Measurements from ENCODE around the gene CBX5.

The CBX5 gene

GRCh38 chr12:54300732-54301427, 21.0 kb upstream of the CBX5 start, which contains the start of gene NFE2:
Gene NFE2, minus strand, starts transcription at chr12:54301015. Its CDS starts 5,767 bp downstream, at chr12:54295248.
- no peak for TF ChIP-seq ZNF274 (IDR thresholded peaks at IDR 0.05; ENCODE audit: low read depth, low read length)
- H3K4me3 ChIP-seq (ENCODE audit: low read length), result no peak within 1 kb of the TSS

- no peak for TF ChIP-seq ZNF274 (IDR thresholded peaks at IDR 0.05; ENCODE audit: low read depth, low read length)
- H3K4me3 ChIP-seq (ENCODE audit: low read length), result no peak overlapping the region
Measured at GRCh38 chr12:54300225-54300731, 20.4 kb upstream of the CBX5 start.

- no peak for TF ChIP-seq ZNF274 (IDR thresholded peaks at IDR 0.05; ENCODE audit: low read depth, low read length)
- H3K4me3 ChIP-seq (ENCODE audit: low read length), result no peak overlapping the region
Measured at GRCh38 chr12:54299515-54300224, 19.7 kb upstream of the CBX5 start.

GRCh38 chr12:54298904-54299303, 19.0 kb upstream of the CBX5 start:
- H3K4me3 ChIP-seq (ENCODE audit: low read length), result no peak overlapping the region
- no peak for TF ChIP-seq ZNF274 (IDR thresholded peaks at IDR 0.05; ENCODE audit: low read depth, low read length)

- no peak overlapping the region for H3K4me3 ChIP-seq (ENCODE audit: low read length)
- TF ChIP-seq ZNF274 (IDR thresholded peaks at IDR 0.05; ENCODE audit: low read depth, low read length), result no peak
Measured at GRCh38 chr12:54296393-54297099, 16.6 kb upstream of the CBX5 start.

GRCh38 chr12:54294953-54295566, 15.1 kb upstream of the CBX5 start:
- no peak for TF ChIP-seq ZNF274 (IDR thresholded peaks at IDR 0.05; ENCODE audit: low read depth, low read length)
- H3K4me3 ChIP-seq (ENCODE audit: low read length), result no peak overlapping the region

- no peak for TF ChIP-seq ZNF274 (IDR thresholded peaks at IDR 0.05; ENCODE audit: low read depth, low read length)
- no peak overlapping the region for H3K4me3 ChIP-seq (ENCODE audit: low read length)
Measured at GRCh38 chr12:54294152-54294952, 14.4 kb upstream of the CBX5 start.

- no peak overlapping the region for H3K4me3 ChIP-seq (ENCODE audit: low read length)
- TF ChIP-seq ZNF274 (IDR thresholded peaks at IDR 0.05; ENCODE audit: low read depth, low read length), result no peak
Measured at GRCh38 chr12:54292931-54293241, 13.0 kb upstream of the CBX5 start.

GRCh38 chr12:54292083-54292930, 12.4 kb upstream of the CBX5 start:
- TF ChIP-seq ZNF274 (IDR thresholded peaks at IDR 0.05; ENCODE audit: low read depth, low read length), result no peak
- H3K4me3 ChIP-seq (ENCODE audit: low read length), result no peak overlapping the region

GRCh38 chr12:54287261-54288157, 7.6 kb upstream of the CBX5 start:
- no peak for TF ChIP-seq ZNF274 (IDR thresholded peaks at IDR 0.05; ENCODE audit: low read depth, low read length)
- no peak overlapping the region for H3K4me3 ChIP-seq (ENCODE audit: low read length)

- TF ChIP-seq ZNF274 (IDR thresholded peaks at IDR 0.05; ENCODE audit: low read depth, low read length), result no peak
Measured at GRCh38 chr12:54286042-54287030, 6.4 kb upstream of the CBX5 start.

More at GRCh38 chr12:54286042-54287030, 6.4 kb upstream of the CBX5 start:
- no peak overlapping the region for H3K4me3 ChIP-seq (ENCODE audit: low read length)

All from GM08714 (cell line).